AG20443 (cell line): Measurements from ENCODE around the gene RASAL3.
A peak's percentile ranks its signal among the peaks of the same experiment; 100 is the strongest.
"Not testable (repeated sequence)": the region's sequence is repeated elsewhere in the genome, so short reads cannot be mapped to it uniquely, and the experiment has no call there.

Experiments used
- DNase-seq: peaks from one replicate; pipeline ENCODE4 v3.0.0; 2012; ENCODE audit warnings: low spot score, mixed read lengths

RASAL3 gene

DNA sequence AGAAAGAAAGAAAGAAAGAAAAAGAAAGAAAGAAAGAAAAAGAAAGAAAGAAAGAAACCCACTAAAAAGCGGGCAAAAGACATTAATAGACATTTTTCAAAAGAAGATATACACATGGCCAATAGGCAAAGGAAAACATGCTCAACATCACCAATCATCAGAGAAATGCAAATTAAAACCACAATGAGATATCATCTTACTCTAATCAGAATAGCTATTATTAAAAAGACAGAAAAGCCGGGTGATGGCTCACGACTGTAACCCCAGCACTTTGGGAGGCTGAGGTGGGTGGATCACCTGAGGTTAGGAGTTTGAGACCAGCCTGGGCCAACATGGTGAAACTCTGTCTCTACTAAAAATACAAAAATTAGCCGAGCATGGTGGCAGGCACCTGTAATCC lies 9.5 kb upstream of the RASAL3 start:
- DNase-seq, result not testable (repeated sequence)

DNA sequence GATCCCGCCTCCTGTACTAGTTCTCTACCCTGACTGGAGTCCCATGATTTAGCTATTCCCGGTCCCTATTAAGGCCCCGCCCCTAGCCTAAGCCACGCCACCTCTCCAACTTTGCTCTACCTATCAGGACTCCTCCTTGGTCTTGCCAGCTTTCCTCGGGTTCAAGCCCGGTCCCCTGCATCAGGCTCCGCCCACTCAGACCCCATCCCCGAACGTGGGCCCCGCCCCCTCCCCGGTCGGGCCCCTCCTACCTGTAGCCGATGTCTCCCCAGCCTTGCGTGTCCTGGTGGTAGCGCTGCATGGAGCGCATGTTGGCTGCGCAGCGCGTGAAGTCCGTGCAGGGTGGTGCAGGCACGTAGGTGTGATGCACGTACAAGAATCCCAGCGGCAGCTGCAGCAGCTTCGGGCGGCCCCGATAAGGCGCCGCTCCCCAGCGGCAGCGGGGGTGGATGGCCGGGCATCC lies 7.3 kb upstream of the RASAL3 start:
- DNase-seq, result no peak

DNA sequence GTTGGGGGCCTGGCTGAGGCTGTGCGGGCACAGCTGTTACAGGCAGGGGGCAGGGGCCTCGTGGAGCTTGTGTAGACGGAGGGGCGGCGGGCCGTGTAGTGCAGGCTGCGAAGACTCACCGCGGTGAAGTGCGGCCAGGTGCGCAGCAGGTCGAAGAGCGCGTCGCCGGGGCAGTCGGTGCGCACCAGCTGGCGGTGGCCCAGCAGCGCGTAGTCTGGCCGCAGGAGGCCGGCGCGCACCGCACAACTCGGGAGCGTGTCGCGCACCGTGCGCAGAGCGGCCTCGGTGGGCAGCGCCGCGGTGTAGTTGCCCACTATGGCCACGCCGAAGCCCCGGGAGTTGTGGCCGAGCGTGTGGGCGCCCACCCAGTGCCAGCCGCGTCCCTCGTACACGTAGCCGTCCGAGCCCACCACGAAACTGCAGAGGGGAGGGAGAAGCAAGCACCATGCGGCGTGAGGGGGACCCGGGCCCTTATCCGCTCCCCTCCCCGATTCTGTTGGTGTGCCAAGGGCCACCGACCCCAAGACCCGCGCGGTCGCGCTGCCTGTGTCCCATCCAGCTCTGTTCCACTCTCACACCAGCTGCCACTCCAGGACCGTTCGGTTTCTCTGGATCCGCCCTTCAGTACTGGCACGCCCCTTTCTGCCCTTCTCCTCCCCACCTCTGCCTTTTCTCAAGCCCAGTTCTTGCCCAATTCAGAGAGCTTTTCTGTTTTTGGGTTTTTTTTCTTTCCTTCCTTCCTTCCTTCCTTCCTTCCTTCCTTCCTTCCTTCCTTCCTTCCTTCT lies 5.4 kb upstream of the RASAL3 start:
- DNase-seq, result peak; percentile 65

DNA sequence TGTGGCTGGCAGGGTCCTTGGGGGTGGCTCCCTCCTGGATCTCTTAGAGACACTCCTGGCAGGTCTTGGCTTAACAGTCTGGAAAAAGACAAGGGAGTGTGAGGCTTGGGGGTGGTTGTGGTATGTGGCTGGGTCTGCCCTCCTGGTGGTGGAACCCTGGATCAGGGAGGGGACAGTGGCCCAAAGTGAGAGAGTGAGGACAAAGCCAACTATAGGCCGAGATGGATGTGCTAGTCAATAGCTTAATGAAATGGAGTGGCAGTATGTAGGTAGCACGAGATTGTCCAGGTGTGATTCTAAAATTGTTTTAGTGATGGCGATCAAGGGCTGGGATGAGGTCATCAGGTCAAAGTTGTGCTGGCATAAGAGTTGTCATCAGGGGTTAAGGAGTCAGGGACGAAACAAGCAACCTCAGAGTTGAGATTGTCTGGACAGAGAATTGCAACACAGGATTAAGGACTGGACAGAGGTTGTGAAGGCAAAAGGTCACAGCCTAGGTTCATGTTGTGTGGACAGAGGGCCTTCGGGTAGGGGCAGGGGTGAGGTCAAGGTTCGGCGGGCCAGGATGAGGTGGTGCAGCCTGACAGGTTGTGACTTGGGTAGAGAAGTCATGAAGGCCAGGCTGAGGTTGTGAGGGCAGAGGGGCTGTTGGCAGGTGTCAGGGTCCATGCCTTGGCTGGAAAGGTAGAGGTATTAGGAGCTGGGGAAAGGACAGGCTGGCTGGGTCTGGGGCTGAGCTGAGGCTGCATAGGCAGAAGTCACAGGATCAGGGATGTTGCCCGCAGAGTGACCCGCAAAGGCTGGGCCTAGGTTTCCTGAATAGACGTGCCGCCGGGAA lies 4.5 kb upstream of the RASAL3 start:
- no peak for DNase-seq

DNA sequence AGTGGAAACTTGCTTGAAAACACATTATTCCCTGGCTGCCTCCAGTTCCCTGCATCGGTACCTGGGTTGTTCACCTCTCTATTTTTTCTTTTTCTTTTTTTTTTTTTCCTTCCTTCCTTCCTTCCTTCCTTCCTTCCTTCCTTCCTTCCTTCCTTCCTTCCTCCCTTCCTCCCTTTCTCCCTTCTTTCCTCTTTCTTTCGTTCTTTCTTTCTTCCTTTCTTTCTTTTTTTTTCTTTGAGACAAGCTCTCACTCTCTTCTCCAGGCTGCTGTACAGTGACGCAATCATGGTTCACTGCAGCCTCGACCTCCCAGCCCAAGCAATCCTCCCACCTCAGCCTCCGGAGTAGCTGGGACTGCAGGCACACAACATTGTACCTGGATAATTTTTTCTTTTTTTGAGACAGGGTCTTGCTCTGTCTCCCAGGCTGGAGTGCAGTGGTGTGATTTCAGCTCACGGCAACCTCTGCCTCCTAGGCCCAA lies 3.4 kb upstream of the RASAL3 start:
- DNase-seq, result no peak

DNA sequence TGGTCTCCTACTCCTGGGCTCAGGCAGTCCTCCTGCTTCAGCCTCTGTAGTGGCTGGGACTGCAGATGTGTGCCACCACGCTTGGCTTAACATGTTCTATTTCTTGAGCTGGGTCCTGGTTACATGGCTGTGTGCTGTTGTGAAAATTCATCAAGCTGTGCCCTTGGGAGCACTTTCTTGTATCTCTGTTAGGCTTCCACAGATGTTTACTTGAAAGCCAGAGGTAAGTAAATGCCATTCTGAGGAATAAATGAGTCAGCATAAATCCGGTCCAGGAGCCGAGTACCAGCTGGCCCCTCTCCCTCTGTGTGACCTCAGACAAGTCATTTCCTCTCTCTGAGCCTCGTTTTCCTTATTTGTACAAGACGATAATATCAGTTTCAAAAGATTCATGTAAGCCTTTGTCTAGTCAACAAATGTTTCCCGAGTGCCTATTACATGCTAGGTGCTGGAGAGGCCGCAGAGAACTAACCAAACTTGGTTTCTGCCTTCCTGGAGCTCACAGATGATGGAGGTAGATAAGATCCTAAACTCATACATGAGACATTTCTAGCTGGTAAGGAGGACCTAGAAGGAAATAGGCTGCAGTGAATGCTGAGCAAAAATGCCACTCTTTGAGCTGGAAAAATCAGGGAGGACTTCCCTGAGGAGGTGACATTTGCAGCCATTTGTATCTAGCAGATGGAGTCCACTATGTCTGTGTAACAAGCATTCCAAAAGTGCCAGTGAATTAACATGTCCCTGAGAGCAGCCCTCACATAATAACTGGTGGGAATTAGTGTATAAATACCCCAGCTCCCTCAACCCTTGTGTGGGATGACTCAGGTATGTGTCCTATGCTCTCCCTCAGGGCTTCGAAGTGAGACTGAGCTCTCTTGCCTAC lies 2.7 kb upstream of the RASAL3 start:
- DNase-seq, result no peak

DNA sequence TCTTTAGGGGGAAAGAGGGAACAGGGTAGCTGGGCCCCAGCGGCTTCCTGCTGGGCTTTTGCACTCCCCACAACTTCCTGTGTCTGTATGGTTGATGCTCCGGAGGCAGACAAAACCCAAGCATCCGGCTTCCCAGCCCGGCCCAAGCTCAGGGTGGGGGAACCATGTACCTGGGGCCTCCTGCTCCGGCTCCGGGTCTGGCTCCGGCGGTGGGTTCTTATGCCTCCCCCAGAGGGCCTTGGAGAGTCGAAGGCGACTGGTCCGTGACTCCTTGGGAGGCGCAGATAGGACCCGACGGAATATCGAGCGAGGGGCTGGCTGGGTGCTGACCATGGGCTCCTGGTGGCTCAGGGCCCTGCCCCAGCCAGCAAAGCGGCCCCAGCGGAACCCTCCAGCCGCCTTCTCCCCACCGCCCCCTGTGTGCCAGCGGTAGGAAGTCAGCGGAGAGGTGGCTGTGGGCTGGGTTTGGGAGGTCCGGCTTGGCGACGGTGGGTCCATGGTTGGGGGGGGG lies 428 bp downstream of the RASAL3 start:
- no peak for DNase-seq

DNA sequence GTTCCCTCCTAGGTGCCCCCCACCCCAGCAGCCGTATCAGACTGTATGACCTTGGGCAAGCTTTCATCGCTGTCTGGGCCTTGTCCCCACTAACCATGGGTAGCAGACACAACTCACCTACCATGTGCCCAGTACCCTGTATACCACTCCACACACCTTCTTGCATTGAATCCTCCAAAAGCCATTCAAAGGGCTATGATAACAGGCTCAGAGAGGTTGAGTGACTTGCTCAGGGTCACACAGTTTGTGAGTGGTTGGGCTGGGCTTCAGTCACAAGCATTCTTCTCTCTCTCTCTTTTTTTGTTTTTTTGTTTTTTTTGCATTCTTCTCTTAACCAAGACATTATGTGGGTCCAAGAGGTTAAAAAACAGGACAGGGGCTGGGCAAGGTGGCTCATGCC lies 2.6 kb downstream of the RASAL3 start:
- no peak for DNase-seq

DNA sequence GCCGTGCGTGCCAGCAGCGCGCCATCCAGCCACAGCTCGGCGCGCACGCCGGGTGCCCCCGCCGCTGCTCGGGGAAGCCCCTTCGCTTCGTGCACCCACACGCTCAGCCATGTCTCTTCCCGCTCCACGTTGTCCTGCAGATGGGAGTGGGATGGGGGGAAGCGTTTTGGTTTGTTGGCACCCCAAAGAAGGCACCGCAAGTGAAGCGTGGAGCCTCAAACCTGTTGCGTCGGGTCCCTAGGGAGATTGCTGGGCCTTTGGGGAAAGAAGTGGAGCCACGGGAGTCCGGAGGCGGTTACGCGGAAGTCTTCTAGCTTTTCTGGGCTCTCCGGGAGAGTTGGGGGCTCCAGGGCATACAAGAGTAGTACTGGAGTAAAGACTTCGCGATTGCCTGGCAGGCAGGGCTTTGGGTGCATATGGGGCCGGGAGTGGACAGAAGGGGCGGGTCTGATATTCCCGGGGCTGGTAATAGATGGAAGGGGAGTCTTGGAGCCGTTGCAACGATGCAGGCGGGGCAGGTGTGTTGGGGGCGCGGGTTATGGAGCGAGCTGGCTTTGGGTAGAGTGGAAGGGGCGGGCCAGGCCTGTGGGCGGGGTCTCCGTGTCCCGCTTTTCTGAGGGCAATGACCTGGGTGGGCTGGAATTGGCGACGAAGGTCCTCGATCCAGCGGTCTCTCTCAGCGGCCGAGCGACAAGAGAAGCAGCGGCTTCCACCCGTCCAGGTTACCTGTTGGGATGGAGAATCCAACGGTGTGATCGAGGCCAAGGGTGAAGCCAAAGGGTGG lies 6.5 kb downstream of the RASAL3 start:
- DNase-seq, result no peak

DNA sequence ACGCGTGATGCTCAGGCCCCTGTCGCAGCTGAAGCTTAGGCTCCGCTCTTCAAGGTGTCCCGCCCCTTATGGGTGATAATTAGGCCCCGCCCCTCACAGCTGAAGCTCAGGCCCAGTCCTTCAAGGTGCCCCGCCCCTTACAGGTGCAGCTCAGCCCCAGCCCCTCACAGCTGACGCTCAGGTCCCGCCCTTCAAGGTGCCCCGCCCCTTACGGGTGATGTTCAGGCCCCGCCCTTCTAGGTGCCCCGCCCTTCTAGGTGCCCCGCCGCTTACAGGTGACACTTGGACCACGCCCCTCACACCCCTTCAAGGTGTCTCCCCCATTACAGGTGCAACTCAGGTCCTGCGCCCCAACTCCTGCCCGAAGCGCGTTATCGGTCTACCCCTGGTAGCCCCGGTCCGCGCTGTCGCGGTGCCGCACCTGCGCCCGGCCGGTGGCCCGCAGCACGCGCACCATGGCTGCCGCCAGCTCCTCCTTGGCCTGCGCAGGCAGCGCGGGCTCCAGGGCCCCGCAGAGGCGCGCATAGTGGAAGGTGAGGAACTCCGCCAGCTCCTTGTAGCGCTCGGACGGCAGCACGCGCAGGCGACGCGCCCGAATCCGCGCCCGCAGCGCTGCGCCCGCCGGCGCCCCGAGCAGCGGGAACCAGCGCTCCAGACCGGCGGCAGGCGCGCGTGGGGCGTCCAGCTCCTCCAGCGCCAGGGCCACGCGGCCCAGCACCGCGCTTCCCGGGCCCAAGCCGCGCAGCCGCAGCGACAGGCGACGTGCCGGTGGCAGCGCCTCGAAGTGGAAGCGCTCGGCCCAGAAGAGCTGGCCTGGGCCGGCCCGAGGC lies 7.3 kb downstream of the RASAL3 start:
- DNase-seq, result no peak

DNA sequence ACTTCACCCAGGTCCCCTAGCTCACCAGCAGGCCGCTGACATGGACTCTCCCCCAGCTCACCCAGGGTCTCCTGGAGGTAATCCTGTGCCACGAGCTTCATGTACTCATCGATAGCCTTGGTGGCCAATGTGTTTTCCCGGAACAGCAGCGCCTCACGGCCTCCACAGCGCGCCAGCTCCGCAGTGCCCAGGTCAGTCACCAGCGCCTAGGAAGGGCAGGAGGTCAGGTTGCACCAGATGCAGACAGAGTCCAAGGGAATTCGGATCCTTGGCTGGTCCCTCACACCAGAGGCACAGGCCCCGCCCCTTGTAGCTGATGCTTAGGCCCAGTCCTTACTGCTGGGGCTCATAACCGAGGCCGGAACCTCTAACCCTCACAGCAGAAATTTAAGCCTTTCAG lies 7.9 kb downstream of the RASAL3 start:
- no peak for DNase-seq

DNA sequence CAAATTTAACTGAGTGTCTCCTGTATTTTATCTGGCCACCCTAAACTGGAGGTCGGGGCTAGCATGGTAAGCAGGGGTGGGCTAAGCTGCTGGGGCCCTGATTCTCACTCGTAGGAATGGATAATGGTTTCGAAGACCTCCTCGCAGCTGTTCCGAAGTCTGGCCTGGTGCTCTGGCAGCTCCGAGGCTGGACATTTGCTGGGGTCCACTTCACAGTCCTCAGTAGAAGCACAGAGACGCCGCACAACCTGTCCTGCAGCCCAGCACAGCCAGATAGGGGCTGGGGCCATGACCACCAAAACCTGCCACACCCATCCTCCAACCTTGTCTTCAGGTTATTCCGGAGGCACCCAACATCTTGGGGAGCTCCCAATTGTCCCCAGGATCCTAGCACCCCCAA lies 8.3 kb downstream of the RASAL3 start:
- no peak for DNase-seq

DNA sequence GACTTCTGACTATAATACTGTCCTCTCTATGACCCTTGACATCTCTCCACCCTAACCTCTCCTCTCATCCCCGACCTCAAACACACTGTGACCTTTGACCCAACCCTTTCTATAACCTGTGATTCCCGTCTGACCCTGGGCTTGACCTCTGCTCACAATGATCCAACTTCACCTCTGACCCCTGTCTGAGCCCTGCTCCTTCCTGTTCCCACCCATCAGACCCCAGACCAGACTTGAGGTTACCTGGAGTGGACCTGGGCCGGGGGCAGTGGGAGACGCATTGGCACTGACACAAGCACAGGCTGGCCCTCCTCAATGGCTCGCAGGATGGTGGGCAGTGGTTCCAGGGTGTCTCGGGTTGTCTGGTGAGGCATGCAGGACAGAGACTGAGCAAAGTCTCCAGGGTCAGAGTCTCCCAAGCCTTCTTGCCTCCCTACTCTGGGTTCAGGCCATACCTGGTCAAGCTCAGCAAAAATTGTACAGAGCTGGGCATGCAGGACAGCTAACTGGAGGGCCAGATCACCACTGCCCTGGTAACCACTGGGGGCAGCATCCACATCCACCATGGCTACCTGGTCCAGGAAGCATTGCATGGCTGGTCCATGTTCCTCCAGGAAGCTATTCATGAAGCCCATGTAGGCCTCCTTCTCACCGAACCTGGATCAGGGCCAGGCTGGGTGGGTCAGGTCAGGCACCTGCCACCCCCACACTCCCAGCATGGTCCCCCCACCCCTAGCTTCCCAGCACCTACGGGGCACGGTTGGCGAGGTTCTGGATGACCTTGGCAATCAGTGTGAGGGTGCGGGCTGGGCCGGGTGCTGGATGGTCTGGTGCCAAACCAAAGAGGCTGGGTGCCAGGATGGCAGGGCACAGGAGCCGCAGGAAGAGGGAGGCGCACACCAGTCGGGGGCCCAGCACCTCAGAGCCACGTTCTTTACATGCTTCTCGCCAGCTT lies 10.2 kb downstream of the RASAL3 start:
- no peak for DNase-seq

DNA sequence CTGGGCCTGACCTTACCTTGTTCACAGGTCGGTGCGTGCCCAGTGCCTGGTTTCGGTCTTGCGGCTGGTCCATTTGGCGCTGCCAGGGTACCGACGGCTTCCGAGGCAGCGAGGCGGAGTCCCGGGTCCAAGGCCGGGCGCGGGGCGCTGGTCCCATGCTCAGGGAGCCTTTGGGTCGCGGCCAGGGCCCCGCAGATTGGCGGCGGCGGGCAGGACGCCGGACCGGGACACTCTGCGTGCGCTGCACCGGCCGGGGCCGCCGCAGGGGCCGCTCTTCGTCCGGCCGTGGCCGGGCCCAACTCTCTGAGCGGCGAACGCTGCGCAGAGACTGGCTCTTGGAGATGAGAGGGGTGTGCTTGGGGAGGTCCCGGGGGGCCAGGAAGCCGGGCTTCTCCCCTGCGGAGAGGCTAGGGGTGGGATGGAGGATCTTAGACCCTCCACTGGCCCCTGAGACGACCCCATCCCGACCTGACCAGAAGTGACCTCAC lies 11.2 kb downstream of the RASAL3 start:
- peak; percentile 76 for DNase-seq

DNA sequence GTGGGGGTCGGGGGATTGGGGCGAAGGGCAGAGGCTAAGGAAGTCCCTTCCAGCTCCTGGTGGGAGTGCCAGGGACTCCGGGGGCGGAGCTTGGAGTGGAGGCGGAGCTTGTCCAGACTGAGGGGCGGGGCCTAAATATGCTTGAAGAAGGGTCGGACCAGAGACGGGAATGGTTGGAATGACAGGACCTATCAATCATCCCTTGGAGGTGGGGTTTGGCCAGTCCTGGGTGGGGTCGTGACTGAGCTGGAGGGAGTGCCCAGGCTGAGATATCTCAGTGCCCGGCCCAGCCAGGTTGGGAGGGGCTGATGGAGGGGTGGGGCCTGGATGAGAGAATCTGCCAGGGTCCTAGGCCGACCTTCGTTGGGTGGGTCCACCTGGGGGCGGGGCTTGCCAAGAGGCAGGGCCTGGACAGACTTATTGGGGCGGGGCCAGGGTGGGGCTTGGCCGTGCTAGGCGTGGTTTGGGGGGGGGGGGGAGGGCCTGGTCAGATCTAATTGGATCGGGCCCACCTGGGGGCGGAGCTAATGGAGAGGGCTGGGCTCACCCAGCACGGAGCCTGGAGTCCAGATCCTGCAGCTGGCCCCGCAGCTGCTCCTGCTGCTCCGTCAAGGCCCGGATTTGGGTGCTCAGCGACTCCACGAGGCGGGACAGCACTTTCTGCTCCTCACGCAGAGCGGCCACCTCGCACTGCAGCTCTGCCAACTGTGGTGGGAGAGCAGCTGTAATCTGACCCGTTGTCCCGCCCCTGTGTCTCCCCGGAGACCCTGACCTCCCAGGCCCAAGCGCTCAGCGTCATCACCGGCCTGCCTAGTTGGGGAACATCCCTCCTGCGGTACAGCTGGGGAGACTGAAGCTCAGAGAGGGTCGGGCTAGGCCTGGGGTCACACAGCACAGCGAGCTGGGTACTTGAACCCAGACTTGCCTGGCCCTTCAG lies 12.0 kb downstream of the RASAL3 start:
- DNase-seq, result peak; percentile 96

DNA sequence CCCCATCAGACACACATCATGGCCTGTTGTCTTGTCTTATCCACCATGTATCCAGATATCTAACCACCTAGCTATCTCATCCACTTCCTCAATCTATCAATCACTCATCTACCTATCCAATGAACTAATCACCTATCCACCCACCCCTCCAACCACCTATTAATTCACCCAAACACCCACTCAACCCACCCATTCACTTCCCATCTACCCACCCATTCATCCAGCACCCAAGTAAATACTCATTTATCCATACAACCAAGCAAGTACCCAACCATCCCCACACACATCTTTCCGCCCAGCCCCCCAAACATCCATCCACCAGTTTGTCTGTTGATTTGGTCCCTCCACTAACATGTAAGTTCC lies 13.8 kb downstream of the RASAL3 start:
- DNase-seq, result no peak

DNA sequence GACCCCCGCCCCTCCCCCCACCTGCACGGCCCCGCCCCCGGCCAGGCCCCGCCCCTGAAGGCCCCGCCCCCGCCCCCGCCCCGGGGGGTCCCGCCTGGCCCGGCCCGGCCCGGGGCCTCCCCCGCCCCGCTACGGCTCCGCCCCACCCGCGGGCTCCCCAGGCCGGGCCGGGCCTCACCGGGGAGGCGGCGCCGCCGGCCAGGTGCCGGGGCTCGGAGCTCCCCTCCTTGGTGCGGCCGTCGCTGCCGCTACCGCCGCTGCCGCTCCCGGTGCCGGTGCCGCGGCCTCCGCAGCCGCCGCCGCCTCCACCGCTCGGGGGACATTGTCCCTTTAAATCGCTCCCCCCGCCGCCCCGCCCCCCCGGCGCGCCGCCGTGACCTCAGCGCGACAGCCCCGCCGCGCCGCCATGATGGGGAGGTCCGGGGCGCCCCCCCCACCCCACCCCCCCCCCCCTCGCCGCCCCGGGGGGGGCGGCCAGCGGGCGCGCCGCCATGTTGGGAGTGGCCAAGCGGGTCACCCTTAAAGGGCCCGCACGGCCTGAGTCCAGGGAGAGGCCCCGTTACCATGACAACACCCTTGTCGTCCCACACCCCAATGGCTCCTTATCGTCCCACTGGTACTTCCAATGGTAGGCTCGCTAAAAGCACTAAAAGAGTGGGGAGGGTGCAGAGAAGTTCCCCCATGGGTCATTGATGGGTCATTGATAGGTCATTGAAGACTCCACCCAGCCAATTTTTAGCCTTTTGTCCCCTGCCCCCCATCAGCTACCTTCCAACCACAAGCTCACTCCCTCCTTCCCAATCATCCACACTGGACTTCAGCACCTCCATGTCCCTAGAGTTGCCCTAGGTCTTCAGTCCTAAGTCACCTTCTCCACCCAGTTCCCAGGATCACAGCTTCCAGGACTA lies 14.5 kb downstream of the RASAL3 start, which contains the start of gene WIZ:
WIZ (minus strand) TSS at position 337 of the 908 bp plus-strand sequence. CDS start 1,649 bp downstream, outside the sequence.
- peak; percentile 97 for DNase-seq
